C4-2B (cell line): ENCODE data around the gene PSMG1.

Experiments used
- CTCF ChIP-seq: fragments of 450-650 bp; conservative IDR thresholded peaks from 2 replicates; pipeline ENCODE4 v1.5.1; 2017; ENCODE audit warnings: mild to moderate bottlenecking
- ZFX ChIP-seq: fragments of 450-650 bp; IDR thresholded peaks from 2 replicates; pipeline ENCODE4 v1.6.1; 2017

- TF ChIP-seq CTCF (no peak), ZFX (no peak)
Observed at GRCh38 chr21:39175665-39176064, 7.6 kb downstream of the PSMG1 start.
